Midbrain (tissue), 1 donor: ENCODE data around the gene GAS5.
A peak's percentile ranks its signal among the peaks of the same experiment; 100 is the strongest.
"Not testable (repeated sequence)": the region's sequence is repeated elsewhere in the genome, so short reads cannot be mapped to it uniquely, and the experiment has no call there.

Source experiments
- DNase-seq: peaks from one replicate; lab custom pipeline; 2025; lab: John Stamatoyannopoulos, UW

GAS5 gene

DNA sequence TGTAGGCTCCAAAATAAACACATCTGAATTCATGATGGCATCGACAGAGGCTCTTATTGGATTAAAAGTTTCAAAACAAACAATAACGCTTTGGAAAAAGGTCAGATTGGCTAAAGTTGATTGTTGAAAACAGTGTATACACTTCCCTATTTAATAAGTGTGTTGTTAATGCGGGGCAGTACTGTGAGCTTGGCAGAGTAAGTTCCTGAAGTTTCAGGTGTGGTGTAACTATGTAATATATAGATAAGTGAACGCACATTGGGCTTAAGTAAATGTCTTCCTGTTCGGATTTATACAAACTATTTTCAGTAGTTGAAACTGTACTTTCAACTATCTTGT lies 1.2 kb upstream of the GAS5 start:
- DNase-seq: peak; percentile 17

DNA sequence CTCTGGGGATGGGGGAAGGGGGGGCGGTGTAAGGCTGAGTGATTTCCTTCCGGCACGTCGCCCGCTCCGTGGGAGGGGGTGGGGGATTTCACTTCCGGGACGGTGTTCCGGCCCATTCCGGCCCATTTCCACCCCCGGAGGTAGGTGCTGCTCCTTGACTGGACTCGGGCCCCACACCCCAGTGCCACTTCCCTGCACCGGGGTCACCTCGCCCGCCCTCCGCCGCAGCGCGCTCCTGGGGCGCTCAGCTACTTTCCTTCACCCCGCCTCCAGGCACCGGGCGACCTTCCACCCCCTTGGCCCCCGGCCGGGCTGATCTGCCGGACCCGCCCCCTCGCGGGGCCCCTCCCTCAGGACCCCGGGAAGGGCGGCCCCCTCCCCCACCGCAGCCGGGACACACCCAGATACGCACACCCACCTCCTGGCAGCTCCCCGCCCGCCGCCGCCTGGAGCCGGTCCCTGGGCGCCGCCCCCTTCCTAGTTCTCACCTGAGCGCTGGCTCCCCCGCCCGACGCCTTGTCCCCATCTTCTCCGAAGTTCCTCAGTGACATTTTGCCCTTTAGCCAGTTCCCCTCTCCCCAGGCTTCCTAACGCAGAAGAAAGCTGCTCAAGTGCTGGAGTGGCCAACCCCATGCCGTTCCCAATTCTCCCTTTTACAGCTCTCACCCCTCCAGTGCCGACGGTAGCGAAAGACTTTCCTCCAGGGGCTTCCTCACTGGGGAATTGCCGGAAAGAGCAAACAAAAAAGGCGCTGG lies 654 bp upstream of the GAS5 start, which contains the start of gene ZBTB37:
ZBTB37 (plus strand) TSS at position 115 of the 755 bp plus-strand sequence. CDS start 1,846 bp downstream, outside the sequence.
- DNase-seq: peak; percentile 63

DNA sequence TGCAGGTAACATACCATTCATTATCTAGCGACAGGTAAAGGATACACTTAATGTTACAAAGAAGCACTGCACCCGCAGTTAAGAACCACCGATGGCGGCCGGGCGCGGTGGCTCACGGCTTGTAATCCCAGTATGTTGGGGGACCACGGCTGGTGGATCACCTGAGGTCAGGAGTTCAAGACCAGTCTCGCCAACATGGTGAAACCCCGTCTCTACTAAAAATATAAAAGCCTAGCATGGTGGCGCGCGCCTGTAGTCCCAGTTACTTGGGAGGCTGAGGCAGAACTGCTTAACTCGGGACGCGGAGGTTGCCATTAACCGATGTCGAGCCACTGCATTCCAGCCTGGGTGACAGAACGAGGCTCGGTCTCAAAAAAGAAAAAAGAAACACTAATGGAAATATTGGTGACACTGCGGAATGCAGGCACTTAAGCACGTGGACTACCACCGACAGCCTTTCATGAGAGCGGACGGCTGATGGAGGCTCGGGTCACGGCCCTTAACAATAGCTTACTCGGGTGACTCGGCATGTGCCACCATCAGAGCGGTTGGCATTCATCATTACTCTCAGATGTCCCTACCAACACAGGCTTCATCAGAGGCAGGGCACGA lies 542 bp downstream of the GAS5 start:
- no peak for DNase-seq

DNA sequence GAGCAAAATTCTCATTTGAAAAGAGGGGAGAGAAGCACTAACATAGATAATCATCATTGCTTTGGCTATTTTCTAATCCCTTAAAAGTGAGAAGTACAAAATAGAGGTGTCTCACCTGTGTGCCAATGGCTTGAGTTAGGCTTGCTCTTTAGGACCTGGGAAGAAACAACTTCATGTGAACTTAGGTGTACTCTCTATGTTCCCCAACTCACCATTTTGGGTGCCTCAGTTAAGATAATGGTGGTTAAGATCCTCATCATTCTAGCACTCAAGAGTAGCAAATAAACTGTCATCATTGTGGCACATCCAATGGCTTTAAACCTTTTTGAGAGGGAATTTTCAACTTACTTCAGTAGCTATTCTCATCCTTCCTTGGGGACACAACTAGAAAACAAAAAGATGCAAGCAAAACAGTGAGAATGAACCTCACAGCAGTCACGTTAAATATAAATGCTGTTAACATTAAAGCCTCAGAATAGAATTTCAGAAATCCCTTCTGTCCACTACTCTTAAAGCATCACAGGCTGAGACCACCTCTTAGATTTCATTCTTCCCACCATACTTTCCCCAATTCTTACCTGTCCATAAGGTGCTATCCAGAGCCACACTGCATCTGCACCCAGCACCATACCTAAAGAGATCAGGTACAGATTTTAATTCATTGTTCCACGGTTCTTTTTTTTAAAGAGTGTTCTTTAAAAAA lies 1.2 kb downstream of the GAS5 start:
- DNase-seq: no peak

DNA sequence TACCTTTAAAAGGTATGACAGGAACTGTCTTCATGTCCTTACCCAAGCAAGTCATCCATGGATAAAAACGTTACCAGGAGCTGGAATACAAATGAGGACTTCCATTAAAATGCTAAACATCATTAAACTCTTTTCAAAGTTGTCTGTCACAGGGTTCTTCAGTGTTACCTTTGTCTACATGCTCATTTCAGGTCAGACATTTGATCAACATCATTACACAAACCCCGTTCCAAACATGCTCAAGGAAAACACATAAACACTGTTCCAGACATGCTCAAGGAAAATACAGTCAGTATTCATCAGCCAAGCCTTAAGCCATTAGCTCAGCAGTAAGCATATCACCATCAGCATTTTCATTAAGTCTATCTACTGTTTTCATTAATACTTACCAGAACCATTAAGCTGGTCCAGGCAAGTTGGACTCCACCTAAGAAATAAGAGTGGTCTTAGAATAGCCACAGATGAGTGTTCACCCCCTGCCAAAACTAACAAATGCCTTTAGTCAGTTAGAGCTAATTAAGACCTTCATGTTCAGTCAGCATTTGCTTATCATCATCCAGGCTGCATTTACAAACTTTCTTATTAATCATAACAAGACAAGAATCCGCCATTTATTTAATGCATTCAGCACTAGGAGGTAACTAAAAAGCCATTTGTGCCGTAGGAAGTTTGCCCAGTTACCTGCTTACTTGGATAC lies 2.2 kb downstream of the GAS5 start:
- no peak for DNase-seq

DNA sequence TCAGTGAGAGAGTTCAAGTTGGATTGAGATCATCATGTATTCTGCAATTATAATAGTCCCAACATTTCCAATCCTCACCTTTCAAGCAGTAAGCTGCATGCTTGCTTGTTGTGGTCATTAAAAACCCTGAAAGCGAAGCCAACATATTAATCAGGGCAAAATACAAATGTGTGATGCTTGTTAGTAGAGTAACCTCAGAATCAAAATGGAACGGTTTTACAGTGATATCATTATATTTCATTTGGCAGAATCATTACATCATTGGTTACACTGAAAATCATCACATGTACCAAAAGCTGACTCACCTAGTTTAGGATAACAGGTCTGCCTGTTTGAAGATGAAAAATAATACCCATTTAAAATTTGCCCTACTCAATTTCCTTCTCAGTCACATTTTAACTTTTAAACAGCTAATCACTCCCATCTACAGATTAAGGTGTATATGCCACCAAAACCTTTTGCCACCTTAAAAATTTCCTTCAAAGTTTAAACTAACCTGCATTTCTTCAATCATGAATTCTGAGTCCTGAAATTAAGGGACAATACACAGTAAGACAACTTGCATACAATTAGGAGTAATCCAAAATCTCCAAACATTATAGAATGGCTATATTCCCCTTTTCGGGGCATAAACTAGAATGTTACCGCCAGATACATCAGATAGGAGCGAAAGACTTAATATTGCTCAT lies 3.5 kb downstream of the GAS5 start:
- no peak for DNase-seq

DNA sequence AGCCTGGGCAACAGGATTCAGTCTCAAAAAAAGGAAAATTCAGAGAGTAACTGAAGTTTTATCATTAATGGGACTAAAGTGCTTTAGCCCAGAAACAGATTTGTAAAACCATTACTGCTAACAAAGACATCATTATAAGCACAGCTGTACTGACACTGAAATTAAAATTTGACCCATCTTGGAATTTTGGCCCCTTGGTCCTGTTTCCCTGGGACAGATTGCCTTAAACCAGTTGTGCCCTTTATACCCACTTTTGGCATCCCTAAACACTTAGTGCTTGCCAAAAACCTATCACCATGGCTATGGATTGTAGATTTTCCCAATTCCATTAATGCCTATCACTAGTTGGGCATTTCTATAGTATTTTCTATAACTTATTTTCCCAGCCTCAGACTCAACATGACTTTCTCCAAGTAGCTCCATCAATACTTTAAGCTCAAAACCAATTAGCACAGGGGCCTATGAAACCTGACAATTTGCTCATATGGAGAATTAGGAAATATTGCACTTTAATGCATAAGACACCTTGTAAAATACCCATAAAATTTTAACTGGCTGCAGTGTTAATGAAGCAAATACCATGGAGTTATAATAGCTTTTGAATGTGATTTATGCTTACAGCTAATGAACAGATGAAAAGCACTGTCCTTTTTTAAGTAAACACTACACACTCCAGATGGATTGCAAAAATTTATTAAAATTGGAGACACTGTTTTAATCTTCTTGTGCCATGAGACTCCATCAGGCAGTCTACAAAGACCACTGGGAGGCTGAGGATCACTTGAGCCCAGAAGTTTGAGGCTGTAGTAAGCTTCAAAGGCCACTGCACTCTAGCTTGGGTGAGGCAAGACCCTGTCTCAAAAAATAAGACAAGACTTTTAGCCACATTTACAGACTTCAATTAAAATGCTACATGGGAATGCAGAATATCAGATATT lies 4.3 kb downstream of the GAS5 start:
- no peak for DNase-seq

DNA sequence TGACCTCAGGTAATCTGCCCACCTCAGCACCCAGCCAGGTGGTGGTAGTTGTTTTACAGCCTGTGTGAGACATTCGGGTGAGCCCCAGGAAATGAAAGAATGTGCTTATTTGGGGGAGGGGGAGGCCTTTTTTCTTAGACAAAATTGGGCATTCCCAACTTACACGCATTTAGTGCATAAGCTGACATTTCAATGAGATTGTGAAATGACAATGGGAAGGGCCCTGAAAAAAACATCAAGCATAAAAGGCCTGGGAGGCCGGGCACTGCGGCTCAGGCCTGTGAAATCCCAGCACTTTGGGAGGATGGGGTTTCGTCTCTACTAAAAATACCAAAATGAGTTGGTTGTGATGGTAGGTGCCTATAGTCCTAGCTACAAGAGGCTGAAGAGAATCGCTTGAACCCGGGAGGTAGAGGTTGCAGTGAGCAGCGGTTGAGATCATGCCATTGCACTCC lies 5.0 kb downstream of the GAS5 start:
- DNase-seq: no peak

DNA sequence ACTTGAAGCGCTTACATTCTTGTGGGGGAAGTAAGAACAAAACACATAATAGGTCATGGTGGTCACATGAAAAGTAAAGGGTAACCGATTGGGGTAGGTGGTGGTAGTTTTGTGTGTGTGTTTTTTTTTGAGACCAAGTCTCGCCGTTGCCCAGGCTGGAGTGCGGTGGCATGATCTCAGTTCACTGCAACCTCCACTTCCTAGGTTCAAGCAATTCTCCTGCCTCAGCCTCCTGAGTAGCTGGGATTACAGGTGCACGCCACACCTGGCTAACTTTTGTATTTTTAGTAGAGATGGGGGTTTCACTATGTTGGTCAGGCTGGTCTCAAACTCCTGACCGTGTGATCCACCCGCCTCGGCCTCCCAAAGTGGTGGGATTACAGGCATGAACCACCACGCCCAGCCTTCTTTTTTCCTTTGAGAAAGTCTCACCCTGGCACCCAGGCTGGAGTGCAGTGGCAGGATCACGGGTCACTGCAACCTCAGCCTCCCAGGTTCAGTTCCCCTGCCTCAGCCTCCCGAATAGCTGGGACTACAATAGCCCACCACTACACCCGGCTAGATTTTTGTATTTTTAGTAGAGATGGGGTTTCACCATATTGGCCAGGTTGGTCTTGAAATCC lies 5.5 kb downstream of the GAS5 start:
- not testable (repeated sequence) for DNase-seq

DNA sequence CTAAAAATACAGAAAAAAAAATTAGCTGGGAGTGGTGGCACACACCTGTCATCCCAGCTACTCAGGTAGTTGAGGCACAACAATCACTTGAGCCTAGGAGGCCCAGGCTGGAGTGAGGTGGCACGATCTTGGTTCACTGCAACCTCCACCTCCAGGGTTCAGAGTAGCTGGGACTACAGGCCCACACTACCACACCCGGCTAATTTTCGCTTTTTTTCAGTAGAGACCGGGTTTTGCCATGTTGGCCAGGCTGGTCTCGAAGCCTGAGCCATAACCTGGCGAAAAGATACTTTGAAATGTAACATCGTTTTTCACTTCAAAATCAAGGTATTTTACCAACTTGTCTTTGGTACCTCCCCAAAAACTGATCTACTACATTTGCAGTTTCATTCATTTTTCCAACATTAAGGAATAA lies 6.1 kb downstream of the GAS5 start:
- DNase-seq: no peak

DNA sequence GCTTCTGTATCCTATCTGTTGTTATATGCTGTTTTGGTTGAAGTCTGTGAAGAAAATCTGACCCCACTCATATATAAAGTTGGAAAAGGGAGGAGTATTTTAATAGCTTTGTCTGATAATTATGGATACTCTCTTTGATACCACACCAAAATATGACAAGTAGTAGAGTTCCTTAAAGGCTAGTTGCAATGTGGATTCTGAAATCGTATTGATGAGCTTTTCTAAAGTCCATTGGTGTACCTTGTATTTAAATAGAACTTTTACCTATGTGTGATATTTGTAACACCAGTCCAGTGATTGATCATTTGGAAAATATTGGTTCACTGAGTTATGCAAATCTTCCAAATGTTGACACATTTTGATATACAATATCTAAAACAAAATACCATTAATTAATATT lies 7.7 kb downstream of the GAS5 start:
- DNase-seq: no peak

DNA sequence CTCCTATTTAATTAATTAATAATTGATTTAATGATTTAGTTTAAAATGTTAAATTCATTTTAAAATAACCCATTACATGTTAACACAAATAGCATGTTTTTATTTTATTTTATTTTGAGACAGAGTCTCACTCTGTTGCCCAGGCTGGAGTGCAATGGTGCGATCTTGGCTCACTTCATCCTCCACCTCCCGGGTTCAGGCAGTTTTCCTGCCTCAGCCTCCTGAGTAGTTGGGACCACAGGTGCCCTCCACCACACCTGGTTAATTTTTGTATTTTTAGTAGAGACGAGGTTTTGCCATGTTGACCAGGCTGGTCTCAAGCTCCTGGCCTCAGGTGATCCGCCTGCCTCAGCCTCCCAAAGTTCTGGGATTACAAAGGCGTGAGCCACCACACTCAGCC lies 8.2 kb downstream of the GAS5 start:
- DNase-seq: not testable (repeated sequence)

DNA sequence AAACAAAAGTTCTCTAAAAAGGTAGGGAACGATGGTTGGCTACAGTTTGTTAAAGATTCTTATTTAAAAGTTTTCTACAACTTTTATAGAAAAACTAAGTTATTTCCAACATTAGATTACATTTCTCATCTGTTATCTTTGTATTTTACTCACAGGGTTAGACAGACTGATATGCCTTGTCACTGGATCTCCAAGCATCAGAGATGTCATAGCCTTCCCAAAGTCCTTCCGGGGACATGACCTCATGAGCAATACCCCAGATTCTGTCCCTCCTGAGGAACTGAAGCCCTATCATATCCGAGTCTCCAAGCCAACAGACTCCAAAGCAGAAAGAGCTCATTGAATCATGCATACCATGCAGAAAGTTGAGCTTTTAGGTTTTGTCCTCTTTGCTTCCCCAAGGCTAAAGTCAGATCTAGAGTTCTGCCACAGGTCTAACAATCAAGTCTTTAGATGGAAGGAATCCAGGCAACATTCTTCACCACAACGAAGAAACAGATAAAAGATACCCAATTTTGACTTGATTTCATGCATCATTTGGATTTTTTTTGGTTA lies 10.3 kb downstream of the GAS5 start:
- DNase-seq: no peak

DNA sequence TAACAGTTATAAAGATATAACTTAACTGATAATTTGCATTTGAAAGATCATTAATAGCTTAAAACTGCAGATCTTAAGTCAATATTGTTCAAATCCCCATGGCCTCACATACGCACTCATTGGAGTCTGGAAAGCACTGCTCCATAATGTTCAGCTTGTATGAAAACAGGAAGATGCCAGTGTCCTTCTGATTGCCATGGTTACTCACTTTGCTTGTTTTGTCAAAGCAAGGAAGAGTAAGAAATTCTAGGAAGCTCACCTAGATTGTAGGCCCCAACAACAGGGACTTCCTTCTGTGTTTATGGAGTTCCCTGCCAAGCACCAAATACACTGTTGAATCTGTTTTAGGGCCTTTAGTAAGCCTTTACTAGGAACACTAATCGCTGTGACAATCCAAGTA lies 10.9 kb downstream of the GAS5 start:
- DNase-seq: no peak

DNA sequence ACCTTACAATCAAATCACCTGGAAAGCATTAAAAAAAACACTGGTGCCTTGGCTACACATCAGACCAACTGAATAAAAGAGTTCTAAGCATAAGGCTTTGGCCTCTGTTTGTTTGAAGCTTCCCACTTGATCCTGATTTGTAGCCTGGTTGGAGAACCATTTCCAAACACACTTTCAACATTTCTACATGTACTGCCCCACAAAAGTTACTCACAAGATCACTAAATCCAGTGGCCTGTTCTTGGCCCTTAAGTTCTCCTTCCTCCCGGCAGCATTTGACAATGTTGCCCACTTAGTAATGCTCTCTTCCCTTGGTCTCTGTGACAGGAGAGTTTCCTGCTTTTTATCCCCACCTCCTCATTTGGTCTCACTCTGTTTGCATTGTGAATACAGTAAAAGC lies 11.8 kb downstream of the GAS5 start:
- no peak for DNase-seq

DNA sequence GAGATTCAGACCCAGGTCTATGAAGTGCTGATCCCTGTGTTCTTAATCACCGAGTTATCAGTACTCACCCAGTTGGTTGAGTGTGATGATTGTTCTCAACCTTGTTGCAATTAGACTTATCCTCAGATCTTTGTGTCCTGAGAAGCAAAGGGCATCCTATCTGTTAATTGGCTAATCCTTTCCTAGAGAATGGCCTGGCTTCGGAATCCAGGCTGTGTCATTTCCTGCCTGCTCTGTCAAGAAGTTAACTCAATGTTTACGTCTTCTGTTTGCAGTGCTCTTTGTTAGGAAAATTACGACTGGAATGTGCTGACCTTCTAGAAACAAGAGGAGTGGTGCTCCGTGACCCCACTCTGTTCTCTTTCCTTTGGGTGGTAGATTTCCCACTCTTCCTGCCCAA lies 14.7 kb downstream of the GAS5 start:
- DNase-seq: no peak

DNA sequence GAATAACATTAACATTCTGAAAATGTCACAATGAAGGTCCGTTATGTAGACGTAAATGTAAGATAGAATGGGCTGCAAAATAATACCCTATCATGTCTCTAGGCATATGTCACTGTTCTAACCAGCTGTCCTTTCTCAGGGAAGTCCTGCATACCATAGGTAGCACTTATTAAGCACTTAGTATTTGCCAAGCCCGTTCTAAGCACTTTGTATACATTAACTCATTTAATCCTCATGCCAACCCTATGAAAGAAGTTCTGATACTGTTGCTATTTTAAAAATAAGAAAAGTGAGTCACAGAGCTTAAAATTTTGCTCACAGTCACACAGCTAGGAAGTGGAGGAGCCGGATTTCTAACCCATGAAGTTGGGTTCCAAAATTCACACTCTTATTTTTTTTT lies 15.7 kb downstream of the GAS5 start:
- no peak for DNase-seq

DNA sequence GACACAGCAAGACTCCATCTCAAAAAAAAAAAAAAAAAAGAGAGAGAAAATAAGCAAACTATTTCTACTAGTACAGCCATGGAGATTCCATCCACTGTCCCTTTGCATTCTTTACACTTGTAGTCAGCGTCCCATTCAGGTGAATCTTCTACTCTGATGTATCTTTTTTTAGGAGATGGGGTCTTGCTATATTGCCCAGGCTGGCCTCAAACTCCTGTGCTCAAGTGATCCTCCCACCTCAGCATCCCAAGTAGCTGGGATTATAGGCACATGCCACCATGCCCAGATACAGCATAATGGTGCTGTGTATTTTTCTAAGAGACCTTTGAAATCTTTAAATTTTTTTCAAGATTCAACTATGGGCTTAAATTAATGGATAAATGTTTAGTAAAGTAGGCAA lies 35.0 kb downstream of the GAS5 start:
- no peak for DNase-seq

DNA sequence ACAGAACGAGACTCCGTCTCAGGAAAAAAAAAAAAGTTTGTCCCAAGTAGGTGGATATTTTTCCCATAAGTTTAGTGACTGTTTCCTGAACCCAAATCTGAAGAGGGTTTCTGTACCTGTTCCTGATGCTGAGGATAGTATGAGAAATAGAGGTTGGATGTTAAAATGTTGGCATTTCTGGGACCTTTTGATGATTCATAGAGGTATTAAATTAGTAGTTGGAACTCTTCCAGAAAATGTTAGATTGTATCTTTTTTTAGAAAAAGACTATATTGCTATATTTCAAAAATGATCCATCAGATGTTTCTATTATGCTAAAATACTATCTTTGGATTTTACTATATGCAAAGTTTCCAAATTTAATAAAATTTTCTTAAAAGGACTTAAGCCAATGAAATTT lies 40.2 kb downstream of the GAS5 start:
- DNase-seq: no peak
